ENCODE measurements around the gene ZSCAN4. TPM values are rescaled to one million over a fixed set of nuclear protein-coding genes. Genes with fewer than 3 reads are reported as not detected.
A peak's percentile ranks its signal among the peaks of the same experiment; 100 is the strongest.

The ZSCAN4 gene
- total RNA-seq, 1 experiment from 2014 or later, result not detected

- Histone ChIP-seq H2BK15ac (ENCODE audit: low read depth, low read length) (no peak overlapping the region), H3K14ac (ENCODE audit: insufficient read depth, low read length) (no peak overlapping the region), H3K23me2 (ENCODE audit: insufficient read length, low read depth, low read length, poor library complexity, severe bottlenecking) (peaks cover 8% of the 10 kb centered on the region), H3K4me2 (ENCODE audit: insufficient read depth, insufficient read length, low read length) (peak overlapping the region; percentile 82), H3K23ac (ENCODE audit: insufficient read length, low read depth, low read length) (no peak overlapping the region), H3K9me3 (ENCODE audit: control insufficient read depth, low read depth, low read length) (no peaks in the 10 kb centered on the region), H4K8ac (replicated peaks; ENCODE audit: insufficient read length, low read depth, low read length) (no peak overlapping the region), H4K91ac (ENCODE audit: insufficient read length, low read depth, low read length) (no peak overlapping the region), H4K20me1 (ENCODE audit: control insufficient read depth, insufficient read depth, insufficient read length) (no peaks in the 10 kb centered on the region), H3K4me1 (ENCODE audit: insufficient read depth, low read length) (peaks cover 3% of the 10 kb centered on the region; the same call in 1 of the 2 replicates), H4K5ac (ENCODE audit: insufficient read length, low read depth, low read length) (no peak overlapping the region), H2AK5ac (ENCODE audit: insufficient read length, low read length) (no peak overlapping the region), H2BK20ac (ENCODE audit: low read depth, low read length, poor library complexity, severe bottlenecking) (no peak overlapping the region), H2BK12ac (ENCODE audit: insufficient read length, low read depth, low read length) (no peak overlapping the region), H3K27ac (ENCODE audit: insufficient read length, low read depth, low read length) (no peak overlapping the region), H3K79me1 (ENCODE audit: insufficient read depth, low read depth, low read length, poor library complexity, severe bottlenecking) (no peaks in the 10 kb centered on the region), H2BK5ac (ENCODE audit: insufficient read length, low read length) (no peak overlapping the region), H3K27me3 (ENCODE audit: insufficient read depth, low read length) (no peaks in the 10 kb centered on the region), H2BK120ac (ENCODE audit: low read depth, low read length, poor library complexity, severe bottlenecking) (no peak overlapping the region), H3K18ac (ENCODE audit: insufficient read length, low read depth, low read length) (no peak overlapping the region), H3T11ph (ENCODE audit: low read length) (no peak overlapping the region), H3K79me2 (ENCODE audit: insufficient read depth, low read length) (peaks cover 21% of the 10 kb centered on the region; the same call in 1 of the 2 replicates), H3K56ac (ENCODE audit: insufficient read length, low read depth, low read length) (no peak overlapping the region), H3K9ac (ENCODE audit: extremely low read depth, insufficient read length, low read length) (no peak overlapping the region), H2AFZ (ENCODE audit: low read length) (no peak overlapping the region), H3K4ac (ENCODE audit: low read depth, low read length) (no peak overlapping the region)
- no CpG with 5 or more reads among the region's 15 CpGs for WGBS (ENCODE audit: extremely low coverage, insufficient read length, low lambda C conversion rate)
- H3K9me3 Mint-ChIP-seq, result peaks cover 0 to 2% of the 10 kb centered on the region in 2 experiments; a peak in 2 of 5 replicates
- H3K27me3 Mint-ChIP-seq (ENCODE audit: low read depth), result no peaks in the 10 kb centered on the region; the same call in 1 of the 2 replicates
- peak; percentile 31 for DNase-seq
- TF ChIP-seq CTCF (conservative IDR thresholded peaks at IDR 0.05), result 0 out of 3 replicates have a peak, but pooled peaks have one; percentile 14
- peaks cover 35 to 37% of the 10 kb centered on the region in 2 experiments for H3K4me1 Mint-ChIP-seq
- H3K4me3 Mint-ChIP-seq, result peak overlapping the region; percentile 91 to 98
- H3K36me3 Mint-ChIP-seq (ENCODE audit: insufficient read depth in 1 of 3, low read depth in 3 of 3), result peaks cover 27 to 37% (median 31%) of the 10 kb centered on the region in 3 experiments
- H3K27ac Mint-ChIP-seq, result no peak overlapping the region
Observed at GRCh38 chr19:57709616-57710015, 40.9 kb downstream of the ZSCAN4 start.

Measured in H9 (cell line).